SK-N-SH treated with all-trans-retinoic acid at 6 μM for 48 hours (cell line): ENCODE results near the gene WDR87.

Source experiments
- ATAC-seq: fragments of 200-7000 bp; cut with Tn5 transposase; 3 replicates; pipeline ENCODE4 v1.9.1; 2020; ENCODE audit warnings: mild to moderate bottlenecking, moderate library complexity
- ARNTL ChIP-seq: fragments of 450-650 bp; formaldehyde crosslinking; IDR thresholded peaks from 2 replicates; pipeline ENCODE4 v1.5.0; 2020; ENCODE audit warnings: low read depth, mild to moderate bottlenecking, moderate library complexity, borderline replicate concordance
- BACH2 ChIP-seq: fragments of 250-450 bp; sonication (Bioruptor Pico); IDR thresholded peaks from 2 replicates; pipeline ENCODE4 v1.9.0; 2021; ENCODE audit warnings: mild to moderate bottlenecking, borderline replicate concordance
- CREB5 ChIP-seq: fragments of 250-450 bp; sonication (Bioruptor Pico); IDR thresholded peaks from 2 replicates; pipeline ENCODE4 v1.5.1; 2020; ENCODE audit warnings: low read depth, mild to moderate bottlenecking, moderate library complexity
- CSDC2 ChIP-seq: fragments of 250-450 bp; sonication (Bioruptor Pico); IDR thresholded peaks from 2 replicates; pipeline ENCODE4 v1.5.0; 2020; ENCODE audit warnings: mild to moderate bottlenecking, moderate library complexity
- CSRNP3 ChIP-seq: fragments of 250-450 bp; sonication (Bioruptor Pico); IDR thresholded peaks from 2 replicates; pipeline ENCODE4 v1.5.1; 2021; ENCODE audit warnings: mild to moderate bottlenecking, moderate library complexity
- ESRRG ChIP-seq: fragments of 250-450 bp; sonication (Bioruptor Pico); IDR thresholded peaks from 2 replicates; pipeline ENCODE4 v1.6.1; 2021; ENCODE audit warnings: mild to moderate bottlenecking
- GLIS3 ChIP-seq: fragments of 250-450 bp; sonication (Bioruptor Pico); IDR thresholded peaks from 2 replicates; pipeline ENCODE4 v1.5.0; 2020; ENCODE audit warnings: mild to moderate bottlenecking, moderate library complexity
- ISL1 ChIP-seq: fragments of 250-450 bp; sonication (Bioruptor Pico); IDR thresholded peaks from 2 replicates; pipeline ENCODE4 v2.1.2; 2022; ENCODE audit warnings: mild to moderate bottlenecking, moderate library complexity
- OSR1 ChIP-seq: fragments of 250-450 bp; sonication (Bioruptor Pico); IDR thresholded peaks from 2 replicates; pipeline ENCODE4 v1.8.0; 2022; ENCODE audit warnings: moderate library complexity, mild to moderate bottlenecking, inconsistent platforms
- PATZ1 ChIP-seq: fragments of 250-450 bp; sonication (Bioruptor Pico); IDR thresholded peaks from 2 replicates; pipeline ENCODE4 v1.8.0; 2020; ENCODE audit warnings: mild to moderate bottlenecking, moderate library complexity, borderline replicate concordance
- POU6F1 ChIP-seq: fragments of 250-450 bp; sonication (Bioruptor Pico); IDR thresholded peaks from 2 replicates; pipeline ENCODE4 v1.8.0; 2021; ENCODE audit warnings: low read depth, mild to moderate bottlenecking, moderate library complexity, borderline replicate concordance
- PPARA ChIP-seq: fragments of 250-450 bp; sonication (Bioruptor Pico); IDR thresholded peaks from 2 replicates; pipeline ENCODE4 v1.5.0; 2020; ENCODE audit warnings: mild to moderate bottlenecking, borderline replicate concordance
- RARB ChIP-seq: fragments of 250-450 bp; sonication (Bioruptor Pico); IDR thresholded peaks from 2 replicates; pipeline ENCODE4 v1.8.0; 2021; ENCODE audit warnings: mild to moderate bottlenecking, moderate library complexity
- SNAI2 ChIP-seq: fragments of 250-450 bp; sonication (Bioruptor Pico); IDR thresholded peaks from 2 replicates; pipeline ENCODE4 v1.5.0; 2020; ENCODE audit warnings: mild to moderate bottlenecking, moderate library complexity
- TCF4 ChIP-seq: fragments of 250-450 bp; sonication (Bioruptor Pico); IDR thresholded peaks from 2 replicates; pipeline ENCODE4 v1.8.0; 2021; ENCODE audit warnings: mild to moderate bottlenecking, moderate library complexity, borderline replicate concordance
- TOX ChIP-seq: fragments of 250-450 bp; sonication (Bioruptor Pico); IDR thresholded peaks from 2 replicates; pipeline ENCODE4 v1.8.0; 2021; ENCODE audit warnings: mild to moderate bottlenecking, moderate library complexity, borderline replicate concordance
- TSHZ2 ChIP-seq: fragments of 250-450 bp; sonication (Bioruptor Pico); IDR thresholded peaks from 2 replicates; pipeline ENCODE4 v1.5.0; 2020; ENCODE audit warnings: mild to moderate bottlenecking, moderate library complexity
- ZC3H10 ChIP-seq: fragments of 250-450 bp; sonication (Bioruptor Pico); IDR thresholded peaks from 2 replicates; pipeline ENCODE4 v1.5.1; 2021; ENCODE audit warnings: mild to moderate bottlenecking, moderate library complexity
- ZFP3 ChIP-seq: fragments of 250-450 bp; sonication (Bioruptor Pico); IDR thresholded peaks from 2 replicates; pipeline ENCODE4 v1.5.0; 2020; ENCODE audit warnings: mild to moderate bottlenecking, moderate library complexity
- ZFP30 ChIP-seq: fragments of 450-650 bp; formaldehyde crosslinking; IDR thresholded peaks from 2 replicates; pipeline ENCODE4 v1.5.0; 2022; ENCODE audit warnings: mild to moderate bottlenecking, moderate library complexity
- ZNF565 ChIP-seq: fragments of 450-650 bp; formaldehyde crosslinking; conservative IDR thresholded peaks from 2 replicates; pipeline ENCODE4 v1.5.0; 2020; ENCODE audit warnings: low read depth, mild to moderate bottlenecking, moderate library complexity
- ZNF70 ChIP-seq: fragments of 450-650 bp; formaldehyde crosslinking; IDR thresholded peaks from 2 replicates; pipeline ENCODE4 v1.5.0; 2020; ENCODE audit warnings: mild to moderate bottlenecking, moderate library complexity
- ZNF8 ChIP-seq: fragments of 450-650 bp; formaldehyde crosslinking; IDR thresholded peaks from 2 replicates; pipeline ENCODE4 v1.5.0; 2020; ENCODE audit warnings: mild to moderate bottlenecking, moderate library complexity

WDR87 gene

GRCh38 chr19:37905946-37906868 is at the start of gene WDR87:
TSS of gene WDR87 (minus strand) at chr19:37906594. CDS start at chr19:37898239, 8,355 bp downstream.
- TF ChIP-seq CSRNP3 (no peak), OSR1 (CRISPR knock-in tag) (no peak), ZNF565 (no peak), PATZ1 (CRISPR knock-in tag) (no peak), ESRRG (CRISPR knock-in tag) (no peak), ISL1 (CRISPR knock-in tag) (peak; percentile 40), TCF4 (CRISPR knock-in tag) (no peak), ZNF70 (0 out of 2 replicates have a peak, but pooled peaks have one; percentile 13), SNAI2 (CRISPR knock-in tag) (no peak), RARB (no peak), TOX (CRISPR knock-in tag) (no peak), PPARA (peak; percentile 82; the same call in 1 of the 2 replicates), TSHZ2 (CRISPR knock-in tag) (peak; percentile 84), GLIS3 (CRISPR knock-in tag) (no peak), CREB5 (CRISPR knock-in tag) (no peak), ZFP30 (CRISPR knock-in tag) (no peak), ZFP3 (CRISPR knock-in tag) (0 out of 2 replicates have a peak, but pooled peaks have one; percentile 68), ZNF8 (CRISPR knock-in tag) (no peak), CSDC2 (0 out of 2 replicates have a peak, but pooled peaks have one; percentile 70), BACH2 (CRISPR knock-in tag) (no peak), ZC3H10 (no peak), ARNTL (CRISPR knock-in tag) (no peak), POU6F1 (CRISPR knock-in tag) (no peak)
- peak; percentile 28 for ATAC-seq

GRCh38 chr19:37955986-37956385 is 49.6 kb upstream of the WDR87 start:
- no peak for ATAC-seq
- no peak for TF ChIP-seq PPARA
